ENCODE results near the gene ZBTB39. TPM values are rescaled to one million over a fixed set of nuclear protein-coding genes. Genes with fewer than 3 reads are reported as not detected.

Gene ZBTB39
- total and polyA plus RNA-seq, 2 donors from 2014 or later = 1.4 to 6.6 TPM

DNA sequence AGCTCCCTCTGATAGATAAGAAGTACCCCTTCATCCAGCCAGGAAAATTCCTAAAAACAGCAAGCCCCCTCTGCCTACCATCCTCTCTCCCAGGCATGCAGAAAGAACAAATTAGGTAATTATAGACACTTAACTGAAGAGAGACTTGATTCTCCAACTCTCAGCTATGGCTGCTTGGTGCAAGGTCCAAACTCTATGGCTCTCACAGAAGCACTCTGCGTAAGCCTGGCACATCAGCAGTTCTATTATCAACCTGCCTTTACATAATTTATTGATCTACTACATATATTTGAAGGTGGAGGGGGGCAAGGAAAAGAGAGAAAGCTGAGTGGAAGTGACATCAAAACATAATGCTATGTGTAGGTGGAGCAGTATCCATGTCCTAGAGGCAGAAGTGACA lies 44.7 kb upstream of the ZBTB39 start:
- no peaks in the 10 kb centered on the region for H3K9me3 ChIP-seq (ENCODE audit: control insufficient read depth in 2 of 3, insufficient read depth in 1 of 3, low read length in 3 of 3)
- H3K4me1 ChIP-seq (ENCODE audit: control insufficient read depth in 2 of 3, insufficient read depth in 2 of 3, low read depth in 1 of 3, low read length in 3 of 3) = no peaks in the 10 kb centered on the region
- H3K27ac ChIP-seq (ENCODE audit: low read depth in 2 of 2, low read length in 2 of 2) = no peak overlapping the region
- intact Hi-C loops (cut with DNase I) = no loop called here
- no peaks in the 10 kb centered on the region for H3K27me3 ChIP-seq (ENCODE audit: control insufficient read depth, insufficient read depth, low read length)
- no peak overlapping the region for H3K4me3 ChIP-seq (ENCODE audit: low read length in 3 of 3)
- FAIRE-seq (no peak), DNase-seq (no peak)
- no peak overlapping the region for H3K9ac ChIP-seq (ENCODE audit: low read length in 3 of 3)
- no peak for TF ChIP-seq CTCF (IDR thresholded peaks at IDR 0.05; ENCODE audit: borderline replicate concordance, extremely low read depth, insufficient read depth)
- H3K36me3 ChIP-seq (ENCODE audit: control insufficient read depth in 2 of 3, insufficient read depth in 3 of 3, low read length in 3 of 3) = no peaks in the 10 kb centered on the region

DNA sequence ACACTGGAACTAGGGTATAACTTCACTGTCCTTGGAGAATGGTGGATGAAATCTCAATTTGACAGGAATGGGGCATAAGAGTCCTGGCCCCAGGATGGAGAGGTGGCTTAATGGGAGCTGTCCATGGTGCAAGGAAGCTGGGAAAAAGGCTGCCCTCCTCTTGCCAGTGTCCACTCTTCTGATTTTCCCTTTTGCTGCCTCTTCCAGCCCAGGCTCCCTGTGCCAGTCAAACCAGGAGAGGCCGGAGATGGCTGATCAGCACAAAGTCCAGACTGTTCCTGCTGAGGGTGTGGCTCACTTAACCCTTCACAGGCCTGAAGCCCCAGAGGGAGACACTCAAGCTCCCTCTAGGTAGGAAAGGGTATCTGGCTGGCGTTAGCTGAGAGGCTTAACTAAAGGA lies 43.5 kb upstream of the ZBTB39 start, which contains the start of gene MYO1A:
TSS of gene MYO1A (minus strand) at position 240 of the 400 bp plus-strand sequence. CDS start 1,806 bp downstream, outside the sequence.
- FAIRE-seq = no peak

GRCh38 chr12:57049119-57049446 lies 42.7 kb upstream of the ZBTB39 start:
- no peaks in the 10 kb centered on the region for H3K4me1 ChIP-seq (ENCODE audit: control insufficient read depth in 2 of 3, insufficient read depth in 2 of 3, low read depth in 1 of 3, low read length in 3 of 3)
- FAIRE-seq = no peak
- no peak for TF ChIP-seq CTCF (IDR thresholded peaks at IDR 0.05; ENCODE audit: borderline replicate concordance, extremely low read depth, insufficient read depth)
- H3K27ac ChIP-seq (ENCODE audit: low read depth in 2 of 2, low read length in 2 of 2) = no peak overlapping the region
- no peak overlapping the region for H3K4me3 ChIP-seq (ENCODE audit: low read length in 3 of 3)
- H3K9ac ChIP-seq (ENCODE audit: low read length in 3 of 3) = no peak overlapping the region
- H3K9me3 ChIP-seq (ENCODE audit: control insufficient read depth in 2 of 3, insufficient read depth in 1 of 3, low read length in 3 of 3) = no peaks in the 10 kb centered on the region
- H3K27me3 ChIP-seq (ENCODE audit: control insufficient read depth, insufficient read depth, low read length) = no peaks in the 10 kb centered on the region
- H3K36me3 ChIP-seq (ENCODE audit: control insufficient read depth in 2 of 3, insufficient read depth in 3 of 3, low read length in 3 of 3) = no peaks in the 10 kb centered on the region
- no peak for DNase-seq
- intact Hi-C loops (cut with DNase I) = no loop called here

More for the DNA sequence above, 43.5 kb upstream of the ZBTB39 start, which contains the start of gene MYO1A:
- Histone ChIP-seq H3K9me3 (ENCODE audit: control insufficient read depth in 2 of 3, insufficient read depth in 1 of 3, low read length in 3 of 3) (no peaks in the 10 kb centered on the region), H3K27me3 (ENCODE audit: control insufficient read depth, insufficient read depth, low read length) (no peaks in the 10 kb centered on the region), H3K27ac (ENCODE audit: low read depth in 2 of 2, low read length in 2 of 2) (no peak within 1 kb of the TSS), H3K4me1 (ENCODE audit: control insufficient read depth in 2 of 3, insufficient read depth in 2 of 3, low read depth in 1 of 3, low read length in 3 of 3) (no peaks in the 10 kb centered on the region), H3K4me3 (ENCODE audit: low read length in 3 of 3) (no peak within 1 kb of the TSS), H3K9ac (ENCODE audit: low read length in 3 of 3) (no peak within 1 kb of the TSS), H3K36me3 (ENCODE audit: control insufficient read depth in 2 of 3, insufficient read depth in 3 of 3, low read length in 3 of 3) (no peaks in the 10 kb centered on the region)
- TF ChIP-seq CTCF (IDR thresholded peaks at IDR 0.05; ENCODE audit: borderline replicate concordance, extremely low read depth, insufficient read depth) = no peak
- intact Hi-C loops (cut with DNase I) = no loop called here
- peak in 1 of 5 donors; percentile 23 for DNase-seq
